Stomach (tissue), 4 donors: Measurements from ENCODE around the gene BEST2.

ENCODE experiments used
- POLR2A ChIP-seq, 4 donors: fragments of 450-650 bp; IDR thresholded peaks; one replicate each; pipeline ENCODE4 v1.6.1; 2016; ENCODE audit warnings: antibody characterized with exemption in 4 of 4, control low read depth in 2 of 4, mild to moderate bottlenecking in 1 of 4, moderate library complexity in 1 of 4
- TF ChIP-seq, protein P1 (sequence below), 7 experiments: fragments of 450-650 bp in 4 of 7; fragments of 200-600 bp in 3 of 7; sonication (generic) in 3 of 7; IDR thresholded peaks; one replicate each; pipeline ENCODE4 v1.5.1; 2016 to 2019; ENCODE audit warnings: antibody characterized with exemption in 7 of 7, control low read depth in 2 of 7, mild to moderate bottlenecking in 1 of 7

DNA sequence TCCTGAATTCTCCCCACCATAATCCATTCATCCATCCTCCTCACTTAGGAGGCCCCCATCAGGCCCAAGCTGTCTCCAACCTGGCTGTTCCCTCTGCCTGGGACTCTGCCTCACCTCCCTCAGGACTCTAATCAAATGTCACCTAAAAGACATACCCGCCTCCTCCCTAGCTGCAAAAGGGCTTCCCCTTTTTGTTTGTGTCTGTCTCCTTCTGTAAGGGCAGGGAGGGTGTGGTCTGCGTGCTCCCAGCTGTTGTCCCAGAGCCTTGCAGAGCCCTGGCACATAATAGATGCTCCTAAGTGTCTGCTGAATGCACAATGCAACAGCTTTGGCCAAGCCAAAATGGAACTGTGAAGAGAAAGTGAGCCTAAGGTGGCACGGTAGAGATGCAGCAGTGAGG is 21.5 kb upstream of the BEST2 start:
- TF ChIP-seq, protein P1, sequence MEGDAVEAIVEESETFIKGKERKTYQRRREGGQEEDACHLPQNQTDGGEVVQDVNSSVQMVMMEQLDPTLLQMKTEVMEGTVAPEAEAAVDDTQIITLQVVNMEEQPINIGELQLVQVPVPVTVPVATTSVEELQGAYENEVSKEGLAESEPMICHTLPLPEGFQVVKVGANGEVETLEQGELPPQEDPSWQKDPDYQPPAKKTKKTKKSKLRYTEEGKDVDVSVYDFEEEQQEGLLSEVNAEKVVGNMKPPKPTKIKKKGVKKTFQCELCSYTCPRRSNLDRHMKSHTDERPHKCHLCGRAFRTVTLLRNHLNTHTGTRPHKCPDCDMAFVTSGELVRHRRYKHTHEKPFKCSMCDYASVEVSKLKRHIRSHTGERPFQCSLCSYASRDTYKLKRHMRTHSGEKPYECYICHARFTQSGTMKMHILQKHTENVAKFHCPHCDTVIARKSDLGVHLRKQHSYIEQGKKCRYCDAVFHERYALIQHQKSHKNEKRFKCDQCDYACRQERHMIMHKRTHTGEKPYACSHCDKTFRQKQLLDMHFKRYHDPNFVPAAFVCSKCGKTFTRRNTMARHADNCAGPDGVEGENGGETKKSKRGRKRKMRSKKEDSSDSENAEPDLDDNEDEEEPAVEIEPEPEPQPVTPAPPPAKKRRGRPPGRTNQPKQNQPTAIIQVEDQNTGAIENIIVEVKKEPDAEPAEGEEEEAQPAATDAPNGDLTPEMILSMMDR (IDR thresholded peaks at IDR 0.05): no peak
- no peak for TF ChIP-seq POLR2A (IDR thresholded peaks at IDR 0.05)
